AG04449 (cell line): Measurements from ENCODE around the gene AMDHD2.

ENCODE experiments used
- CTCF ChIA-PET: fragments of 350-600 bp; formaldehyde crosslinking; extraction: SDS; loops from one replicate; lab custom pipeline; 2021; ENCODE audit warnings: antibody characterized with exemption; lab: Yijun Ruan, JAX
- POLR2A ChIA-PET: fragments of 400-600, 350-600 bp; formaldehyde crosslinking; extraction: SDS; loops from one replicate; lab custom pipeline; 2020; ENCODE audit warnings: antibody characterized with exemption, inconsistent platforms; lab: Yijun Ruan, JAX
- DNase-seq: peaks from one replicate; pipeline ENCODE4 v3.0.0-alpha.2; 2010; ENCODE audit warnings: low read depth, low spot score
- H3K4me3 ChIP-seq: 2 replicates; pipeline ENCODE4 v1.5.1; 2011; ENCODE audit warnings: low read depth, mild to moderate bottlenecking, control low read depth, low read length
- TF ChIP-seq, protein P1 (sequence below): IDR thresholded peaks from one replicate; pipeline ENCODE4 v1.5.1; 2011; ENCODE audit warnings: mild to moderate bottlenecking, moderate library complexity, low read length, control low read depth, inconsistent platforms; ENCODE audit not compliant: insufficient read depth; ENCODE audit errors: missing control alignments

The AMDHD2 gene

DNA sequence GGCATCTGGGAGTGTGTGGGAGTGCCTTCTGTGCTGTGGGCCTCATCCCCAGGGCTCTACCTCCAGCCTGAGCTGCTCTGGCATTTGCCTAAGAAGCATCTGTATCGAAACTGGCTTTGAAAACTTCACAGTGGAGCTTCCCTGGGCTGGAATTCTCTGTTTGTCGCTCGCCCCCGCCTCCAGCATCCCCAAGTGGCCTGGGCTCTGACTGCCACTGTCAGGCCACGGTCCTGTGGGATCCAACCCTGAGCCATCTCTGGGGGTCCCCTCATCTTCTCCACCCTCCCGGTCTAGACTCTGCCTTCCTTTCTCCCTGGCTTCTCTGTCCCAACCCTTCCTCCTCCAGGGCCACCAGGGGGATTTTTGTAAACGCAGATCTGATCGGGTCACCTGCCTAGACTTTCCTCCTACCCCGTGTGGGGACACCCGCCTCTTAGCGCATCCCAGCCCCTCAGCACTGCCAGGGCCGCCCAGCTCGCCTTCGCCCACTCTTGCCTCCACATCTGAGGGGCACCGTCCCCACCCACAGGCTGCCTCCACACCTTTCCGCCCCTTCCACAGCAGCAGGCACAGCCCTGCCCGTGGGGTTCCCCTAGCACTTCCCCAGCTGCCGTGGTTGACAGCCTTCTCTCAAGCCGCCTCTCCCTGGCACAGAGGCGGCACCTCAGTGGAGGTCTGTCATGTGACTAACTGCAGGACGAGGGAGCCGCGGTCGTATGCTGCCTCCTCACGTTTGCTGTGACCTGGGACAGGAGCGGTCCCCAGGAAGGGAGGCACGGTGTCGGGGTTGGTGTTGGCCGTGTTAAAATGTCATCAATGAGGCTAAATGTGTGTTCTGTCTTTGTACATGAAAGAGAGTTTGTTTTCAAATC, 33.3 kb upstream of the AMDHD2 start:
- CTCF ChIA-PET, result interaction anchor here (5.1 kb wide), 1 partner anchor 14 kb away, joined by 41 read pairs; no protein-coding TSS in a partner anchor
- POLR2A ChIA-PET, result no interaction called here
- DNase-seq, result no peak
- H3K4me3 ChIP-seq, result no peak overlapping the region
- TF ChIP-seq, protein P1, sequence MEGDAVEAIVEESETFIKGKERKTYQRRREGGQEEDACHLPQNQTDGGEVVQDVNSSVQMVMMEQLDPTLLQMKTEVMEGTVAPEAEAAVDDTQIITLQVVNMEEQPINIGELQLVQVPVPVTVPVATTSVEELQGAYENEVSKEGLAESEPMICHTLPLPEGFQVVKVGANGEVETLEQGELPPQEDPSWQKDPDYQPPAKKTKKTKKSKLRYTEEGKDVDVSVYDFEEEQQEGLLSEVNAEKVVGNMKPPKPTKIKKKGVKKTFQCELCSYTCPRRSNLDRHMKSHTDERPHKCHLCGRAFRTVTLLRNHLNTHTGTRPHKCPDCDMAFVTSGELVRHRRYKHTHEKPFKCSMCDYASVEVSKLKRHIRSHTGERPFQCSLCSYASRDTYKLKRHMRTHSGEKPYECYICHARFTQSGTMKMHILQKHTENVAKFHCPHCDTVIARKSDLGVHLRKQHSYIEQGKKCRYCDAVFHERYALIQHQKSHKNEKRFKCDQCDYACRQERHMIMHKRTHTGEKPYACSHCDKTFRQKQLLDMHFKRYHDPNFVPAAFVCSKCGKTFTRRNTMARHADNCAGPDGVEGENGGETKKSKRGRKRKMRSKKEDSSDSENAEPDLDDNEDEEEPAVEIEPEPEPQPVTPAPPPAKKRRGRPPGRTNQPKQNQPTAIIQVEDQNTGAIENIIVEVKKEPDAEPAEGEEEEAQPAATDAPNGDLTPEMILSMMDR, result peak; percentile 6

DNA sequence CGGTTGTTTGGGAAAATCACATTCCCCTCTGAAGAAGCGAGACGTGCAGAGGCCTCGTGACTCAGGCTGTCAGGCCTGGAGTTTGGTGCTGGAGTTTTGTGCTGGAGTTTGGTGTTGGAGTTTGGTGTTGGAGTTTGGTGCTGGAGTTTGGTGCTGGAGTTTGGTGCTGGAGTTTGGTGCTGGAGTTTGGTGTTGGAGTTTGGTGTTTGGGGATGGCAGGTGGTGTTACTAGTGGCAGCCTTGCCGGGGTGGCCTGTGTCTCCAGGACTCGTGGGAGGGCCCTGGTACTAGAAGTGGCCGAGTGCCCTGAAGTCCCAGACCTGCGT, 32.7 kb upstream of the AMDHD2 start:
- TF ChIP-seq, protein P1, result no peak
- ChIA-PET CTCF (interaction anchor here (1.1 to 2.9 kb wide), 3 partner anchors 13 to 44 kb away, joined by 4 to 29 read pairs (median 8); partner anchors contain the start of gene TBC1D24), POLR2A (no interaction called here)
- no peak for DNase-seq
- no peak overlapping the region for H3K4me3 ChIP-seq

DNA sequence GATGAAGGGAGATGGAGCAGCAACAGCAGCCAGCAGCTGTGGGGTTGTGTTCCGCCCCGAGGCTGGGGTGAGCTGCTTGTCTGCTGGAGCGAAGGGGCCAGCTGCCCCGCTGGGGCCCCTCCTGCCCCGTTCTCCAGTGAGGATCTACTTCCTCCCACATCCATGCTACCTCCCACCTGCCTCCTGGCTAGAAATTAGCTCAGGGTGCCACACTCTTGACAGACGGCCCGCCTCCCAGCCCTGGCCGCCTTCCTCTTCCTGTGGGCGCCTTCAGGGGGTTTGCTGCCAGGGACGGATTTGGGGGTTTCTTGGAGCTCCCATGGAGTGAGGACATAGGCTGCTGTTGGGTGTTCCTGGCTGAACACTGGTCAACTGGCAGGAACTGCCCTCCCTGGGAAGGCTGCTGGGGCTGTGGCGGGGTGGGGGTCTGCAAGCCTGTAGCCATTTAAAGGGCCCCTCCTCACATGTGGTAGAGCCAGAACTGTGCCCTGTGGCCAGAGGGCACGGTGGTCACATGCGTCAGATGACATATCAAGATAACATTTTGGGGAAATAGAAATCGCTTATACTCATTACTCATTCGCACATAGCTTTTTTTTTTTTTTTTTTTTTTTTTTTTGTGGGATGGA, 32.2 kb upstream of the AMDHD2 start:
- ChIA-PET POLR2A (no interaction called here), CTCF (interaction anchor here (0.9 to 2.9 kb wide), 4 partner anchors 10 to 44 kb away, joined by 3 to 29 read pairs (median 6); partner anchors contain the start of gene TBC1D24)
- no peak overlapping the region for H3K4me3 ChIP-seq
- no peak for DNase-seq
- TF ChIP-seq, protein P1, result no peak

DNA sequence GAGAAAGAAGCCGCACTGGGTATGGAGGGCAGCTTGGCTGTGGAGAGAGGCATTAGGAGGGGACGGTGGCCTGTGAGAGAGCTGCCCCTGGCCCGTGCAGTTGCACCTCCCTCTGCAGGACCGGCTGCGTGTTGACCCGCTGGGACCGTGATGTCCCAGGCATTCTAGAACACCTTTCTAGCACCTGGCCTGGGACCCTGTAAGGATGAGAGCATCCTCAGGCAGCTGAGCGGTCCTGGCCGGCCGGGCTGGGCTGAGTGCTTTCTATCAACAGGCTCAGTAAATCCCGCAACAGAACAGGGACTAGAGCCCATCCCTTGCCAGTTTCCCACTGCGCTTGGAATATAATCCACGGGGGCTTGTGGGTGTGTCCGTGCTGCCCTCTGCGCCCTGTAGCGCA, 30.6 kb upstream of the AMDHD2 start:
- CTCF ChIA-PET, result interaction anchor here (2.9 kb wide), 1 partner anchor 12 kb away, joined by 29 read pairs; no protein-coding TSS in a partner anchor
- POLR2A ChIA-PET, result no interaction called here
- no peak for DNase-seq
- no peak overlapping the region for H3K4me3 ChIP-seq
- TF ChIP-seq, protein P1, result no peak

DNA sequence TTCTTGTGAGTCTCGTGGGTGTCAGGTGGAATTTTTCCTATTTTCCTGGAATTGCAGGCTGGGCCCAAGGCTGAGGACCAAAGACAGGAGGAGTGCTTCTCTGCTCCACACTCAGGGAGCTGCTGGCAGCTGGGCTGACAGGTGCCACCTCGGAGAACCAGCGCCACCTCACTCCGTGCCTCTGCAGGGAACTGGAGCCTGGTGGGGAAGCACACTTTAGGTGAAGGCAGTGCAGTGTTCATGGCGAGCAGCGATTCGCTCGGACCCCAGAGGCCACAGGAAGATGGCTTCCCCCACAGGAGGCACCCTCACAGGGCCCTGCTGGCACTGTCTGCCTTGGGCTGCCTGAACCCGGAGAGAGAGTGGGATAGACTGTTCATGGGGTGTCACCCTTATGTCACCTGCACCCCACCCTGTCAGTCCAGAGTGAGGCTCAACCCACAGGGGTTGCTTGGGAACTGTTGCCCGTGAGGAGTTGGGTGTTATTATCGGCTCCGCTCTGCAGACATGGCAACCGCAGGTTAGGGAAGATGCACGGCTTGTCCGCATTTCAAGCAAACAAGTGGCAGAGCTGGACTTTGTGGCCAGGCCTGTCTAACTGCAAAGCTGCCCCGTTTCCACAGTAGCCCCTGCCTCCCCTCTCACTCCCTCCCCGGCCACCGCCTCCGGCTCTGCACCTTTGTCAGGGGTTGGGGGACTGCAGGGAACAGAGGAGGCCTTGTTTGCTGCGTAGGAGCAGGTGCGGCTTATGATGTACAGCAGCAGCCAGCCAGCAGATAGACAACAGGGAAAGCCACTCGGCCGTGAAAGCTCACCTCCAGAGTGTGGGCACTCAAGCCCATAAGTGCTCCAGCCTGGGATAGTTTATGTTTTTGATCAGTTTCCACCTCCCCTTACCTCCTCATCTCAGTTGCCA, 29.7 kb upstream of the AMDHD2 start:
- no peak for DNase-seq
- POLR2A ChIA-PET, result no interaction called here
- TF ChIP-seq, protein P1, result no peak
- H3K4me3 ChIP-seq, result no peak overlapping the region
- CTCF ChIA-PET, result interaction anchor here (2.9 to 3.6 kb wide), 2 partner anchors 11 kb away, joined by 20 to 29 read pairs; no protein-coding TSS in a partner anchor
